Hepatocyte (in vitro differentiated cells): ENCODE measurements around the gene PER1. TPM values are rescaled to one million over a fixed set of nuclear protein-coding genes. Genes with fewer than 3 reads are reported as not detected.
A peak's percentile ranks its signal among the peaks of the same experiment; 100 is the strongest.

Experiments
- DNase-seq: peaks from one replicate; pipeline ENCODE4 v3.0.0-alpha.2; 2016; ENCODE audit warnings: low spot score
- H2AFZ ChIP-seq: fragments of 200-600 bp; sonication (generic); 2 replicates; pipeline ENCODE4 v1.6.0; 2016; ENCODE audit warnings: antibody characterized with exemption, mild to moderate bottlenecking
- H3K27ac ChIP-seq: fragments of 200-600 bp; sonication (generic); 2 replicates; pipeline ENCODE4 v1.5.1; 2016; ENCODE audit warnings: mild to moderate bottlenecking
- H3K27me3 ChIP-seq: fragments of 200-600 bp; sonication (generic); 2 replicates; pipeline ENCODE4 v1.6.1; 2016
- H3K36me3 ChIP-seq: fragments of 200-600 bp; sonication (generic); replicated peaks from 2 replicates; pipeline ENCODE4 v1.5.1; 2016; ENCODE audit warnings: low read depth; ENCODE audit not compliant: insufficient read depth
- H3K4me1 ChIP-seq: fragments of 200-600 bp; sonication (generic); 2 replicates; pipeline ENCODE4 v1.5.1; 2016; ENCODE audit warnings: mild to moderate bottlenecking, moderate library complexity; ENCODE audit not compliant: insufficient read depth
- H3K4me2 ChIP-seq: fragments of 200-600 bp; sonication (generic); 2 replicates; pipeline ENCODE4 v1.6.0; 2016
- H3K4me3 ChIP-seq: fragments of 200-600 bp; sonication (generic); 2 replicates; pipeline ENCODE4 v1.5.1; 2016; ENCODE audit warnings: mild to moderate bottlenecking
- H3K79me2 ChIP-seq: fragments of 200-600 bp; sonication (generic); 2 replicates; pipeline ENCODE4 v1.6.0; 2017; ENCODE audit warnings: mild to moderate bottlenecking
- H3K9me2 ChIP-seq: fragments of 200-600 bp; sonication (generic); replicated peaks from 2 replicates; pipeline ENCODE4 v1.6.0; 2017; ENCODE audit warnings: mild to moderate bottlenecking; ENCODE audit not compliant: insufficient read depth
- H3K9me3 ChIP-seq: fragments of 200-600 bp; sonication (generic); 2 replicates; pipeline ENCODE4 v1.5.1; 2016; ENCODE audit warnings: low read depth, mild to moderate bottlenecking
- H4K20me1 ChIP-seq: fragments of 200-600 bp; sonication (generic); 2 replicates; pipeline ENCODE4 v1.6.0; 2016; ENCODE audit warnings: mild to moderate bottlenecking; ENCODE audit not compliant: insufficient read depth, poor library complexity, severe bottlenecking
- CTCF ChIP-seq: fragments of 200-600 bp; sonication (generic); IDR thresholded peaks from 2 replicates; pipeline ENCODE4 v1.5.1; 2016; ENCODE audit warnings: antibody characterized with exemption, mild to moderate bottlenecking; ENCODE audit not compliant: poor library complexity
- EZH2 ChIP-seq: fragments of 200-600 bp; sonication (generic); IDR thresholded peaks from 2 replicates; pipeline ENCODE4 v1.6.1; 2016; ENCODE audit warnings: antibody characterized with exemption, mild to moderate bottlenecking, borderline replicate concordance
- EZH2phosphoT487 ChIP-seq: fragments of 200-600 bp; sonication (generic); IDR thresholded peaks from one replicate; pipeline ENCODE4 v1.6.1; 2018; ENCODE audit warnings: antibody characterized with exemption, mild to moderate bottlenecking, low read depth, moderate library complexity; ENCODE audit not compliant: unreplicated experiment, severe bottlenecking
- WGBS: methylation state at CpG from one replicate; pipeline ENCODE4 v1.1.6; 2016; ENCODE audit warnings: low lambda C conversion rate; ENCODE audit errors: missing lambda C conversion rate; 5-methylcytosine and 5-hydroxymethylcytosine counted together
- polyA plus RNA-seq: library from polyadenylated mRNA; unstranded; fragments of >200 nt; fragmentation: Nextera tagmentation; extraction: Ambion mirVana; gene quantifications from 2 replicates; pipeline ENCODE4 v1.2.1, GENCODE V29; 2016
- total RNA-seq: library from RNA; depleted of rRNA; stranded (reverse); fragments of >200 nt; gene quantifications from 2 replicates; pipeline ENCODE4 v1.2.3, GENCODE V29; 2014

The PER1 gene
- total and polyA plus RNA-seq, 2 experiments from 2014 or later: 36.5 to 107 TPM

DNA sequence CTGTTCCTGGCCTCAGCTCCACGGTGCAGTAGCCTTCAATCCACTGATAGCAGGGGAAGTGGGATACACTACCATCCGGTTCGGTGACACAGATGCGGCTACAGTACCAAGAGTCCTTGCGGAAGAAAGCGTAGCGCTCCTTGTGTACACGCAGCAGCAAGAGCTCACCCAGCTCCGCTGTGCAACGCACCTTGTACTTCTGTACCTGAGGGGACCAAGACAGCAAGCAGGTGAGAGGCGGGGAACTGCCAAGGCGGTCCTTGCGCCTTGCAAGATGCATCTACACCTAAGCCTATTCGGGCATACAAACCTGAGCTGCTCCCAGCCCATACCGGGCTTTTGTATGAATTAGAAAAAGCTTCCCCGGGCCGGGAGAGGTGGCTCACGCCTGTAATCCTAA is 35.4 kb downstream of the PER1 start:
- no peaks in the 10 kb centered on the region for H3K9me3 ChIP-seq
- TF ChIP-seq CTCF (no peak), EZH2 (no peak), EZH2phosphoT487 (no peak)
- H3K27me3 ChIP-seq: peaks cover 33% of the 10 kb centered on the region
- no peaks in the 10 kb centered on the region for H3K9me2 ChIP-seq
- no peaks in the 10 kb centered on the region for H3K4me1 ChIP-seq
- 66% methylated on average over 18 of the region's 18 CpGs for WGBS
- no peaks in the 10 kb centered on the region for H4K20me1 ChIP-seq
- H3K36me3 ChIP-seq: no peaks in the 10 kb centered on the region
- no peaks in the 10 kb centered on the region for H3K79me2 ChIP-seq
- DNase-seq: peak; percentile 8
- no peak overlapping the region for H3K4me3 ChIP-seq
- H3K4me2 ChIP-seq: peak overlapping the region; percentile 88
- H3K27ac ChIP-seq: no peak overlapping the region
- H2AFZ ChIP-seq: no peak overlapping the region

DNA sequence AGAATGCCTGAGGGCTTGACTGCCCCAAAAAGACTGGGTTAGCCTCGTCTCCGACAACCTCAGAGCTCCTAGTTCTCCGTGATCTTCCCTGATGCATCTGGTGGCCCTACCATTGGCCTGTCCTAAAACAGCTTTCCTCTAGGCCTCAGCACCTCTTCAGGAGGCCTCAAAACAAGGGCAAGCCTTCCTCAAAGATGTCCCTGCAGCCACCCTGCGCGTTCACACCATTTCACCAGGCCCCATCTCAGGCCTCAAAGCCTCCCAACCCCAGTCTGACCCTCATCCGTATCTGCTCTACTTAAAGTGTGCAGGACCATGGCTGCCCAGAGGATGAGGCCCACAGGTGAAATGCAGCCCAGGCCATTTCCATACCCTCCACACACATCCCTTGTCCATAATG is 41.3 kb downstream of the PER1 start:
- peaks cover 34% of the 10 kb centered on the region for H3K27me3 ChIP-seq
- TF ChIP-seq CTCF (no peak), EZH2phosphoT487 (no peak), EZH2 (no peak)
- no peak overlapping the region for H3K27ac ChIP-seq
- no peak overlapping the region for H2AFZ ChIP-seq
- H3K4me2 ChIP-seq: no peak overlapping the region
- WGBS: 95% methylated on average over 6 of the region's 6 CpGs
- H3K79me2 ChIP-seq: no peaks in the 10 kb centered on the region
- DNase-seq: no peak
- no peaks in the 10 kb centered on the region for H3K9me3 ChIP-seq
- H3K4me3 ChIP-seq: no peak overlapping the region
- no peaks in the 10 kb centered on the region for H4K20me1 ChIP-seq
- no peaks in the 10 kb centered on the region for H3K36me3 ChIP-seq
- H3K9me2 ChIP-seq: no peaks in the 10 kb centered on the region
- peaks cover 8% of the 10 kb centered on the region for H3K4me1 ChIP-seq

GRCh38 chr17:8110456-8110804 is 41.8 kb downstream of the PER1 start:
- Histone ChIP-seq H3K27ac (no peak overlapping the region), H3K36me3 (no peaks in the 10 kb centered on the region), H3K9me2 (no peaks in the 10 kb centered on the region), H3K9me3 (no peaks in the 10 kb centered on the region), H3K27me3 (peaks cover 29% of the 10 kb centered on the region), H3K79me2 (no peaks in the 10 kb centered on the region), H4K20me1 (no peaks in the 10 kb centered on the region), H2AFZ (no peak overlapping the region), H3K4me2 (peak overlapping the region; percentile 91), H3K4me3 (no peak overlapping the region), H3K4me1 (peaks cover 8% of the 10 kb centered on the region)
- DNase-seq: no peak
- 29% methylated on average over 10 of the region's 10 CpGs for WGBS
- no peak for TF ChIP-seq EZH2
- TF ChIP-seq CTCF: no peak
- TF ChIP-seq EZH2phosphoT487: no peak
